Measurements from ENCODE around the gene SKA3.

Gene SKA3

GRCh38 chr13:21111546-21111945 lies 64.8 kb downstream of the SKA3 start:
- DNase-seq: no peak

DNA sequence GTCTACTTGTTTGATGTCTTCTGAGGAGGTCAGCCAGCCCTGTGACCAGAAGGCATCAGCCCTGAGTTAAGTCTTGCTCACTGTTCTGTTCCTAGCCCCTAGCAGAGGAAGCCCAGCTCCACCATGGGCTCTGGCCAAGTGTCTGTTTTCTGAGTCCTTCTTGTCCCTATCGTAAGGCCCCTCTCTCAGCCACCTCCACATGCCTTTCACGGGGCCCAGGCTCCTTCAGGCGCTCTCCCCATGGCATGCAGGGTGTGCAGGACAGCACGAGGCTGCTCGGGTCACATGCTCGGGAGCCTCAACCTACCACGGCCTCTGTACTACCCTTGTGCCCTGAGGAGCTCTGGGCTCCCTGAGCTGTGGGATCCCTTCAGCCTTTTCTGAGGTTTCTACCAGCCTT lies 67.2 kb downstream of the SKA3 start:
- DNase-seq: no peak

GRCh38 chr13:21106089-21106488 lies 70.3 kb downstream of the SKA3 start:
- no peak for DNase-seq

- DNase-seq: no peak
Observed at GRCh38 chr13:21104199-21105019, 71.9 kb downstream of the SKA3 start.

All from right hindlimb (tissue), 1 donor.